Suprapubic skin (tissue), 4 donors: ENCODE data around the gene TIMP1. TPM values are rescaled to one million over a fixed set of nuclear protein-coding genes. Genes with fewer than 3 reads are reported as not detected.

ENCODE experiments used
- DNase-seq, 2 donors: peaks; one replicate each; pipeline ENCODE4 v3.0.0-alpha.2; 2019; ENCODE audit warnings: low spot score in 2 of 2
- H3K27ac ChIP-seq: fragments of 200-600 bp; sonication (generic); one replicate; pipeline ENCODE4 v1.5.1; 2019
- H3K27me3 ChIP-seq: fragments of 200-600 bp; sonication (generic); one replicate; pipeline ENCODE4 v1.5.1; 2019
- H3K36me3 ChIP-seq: fragments of 200-600 bp; sonication (generic); one replicate; pipeline ENCODE4 v1.5.1; 2019
- H3K4me1 ChIP-seq: fragments of 200-600 bp; sonication (generic); one replicate; pipeline ENCODE4 v1.5.1; 2019
- H3K4me3 ChIP-seq: fragments of 200-600 bp; sonication (generic); one replicate; pipeline ENCODE4 v1.5.1; 2019; ENCODE audit warnings: mild to moderate bottlenecking
- H3K9me3 ChIP-seq: fragments of 200-600 bp; sonication (generic); one replicate; pipeline ENCODE4 v1.5.1; 2019
- EP300 ChIP-seq: sonication (generic); formaldehyde crosslinking; IDR thresholded peaks from one replicate; pipeline ENCODE4 v1.6.1; 2017; ENCODE audit warnings: antibody characterized with exemption
- POLR2A ChIP-seq, 2 donors: fragments of 450-650 bp; IDR thresholded peaks; one replicate each; pipeline ENCODE4 v1.6.1; 2017; ENCODE audit warnings: antibody characterized with exemption in 2 of 2, mild to moderate bottlenecking in 2 of 2, moderate library complexity in 2 of 2
- POLR2AphosphoS5 ChIP-seq, 3 donors: sonication (generic); formaldehyde crosslinking; IDR thresholded peaks; one replicate each; pipeline ENCODE4 v1.6.1; 2017; ENCODE audit warnings: antibody characterized with exemption in 3 of 3
- WGBS: methylation state at CpG from one replicate; pipeline ENCODE4 v1.1.5; 2018; 5-methylcytosine and 5-hydroxymethylcytosine counted together
- total RNA-seq, 4 donors: library from RNA; depleted of rRNA; stranded (reverse); fragments of >200 nt; gene quantifications; one replicate each; pipeline ENCODE4 v1.1.0, GENCODE V29; 2016
- TF ChIP-seq, protein P1 (sequence below), 2 donors: fragments of 200-600 bp in 1 of 2; fragments of 450-650 bp in 1 of 2; sonication (generic) in 1 of 2; IDR thresholded peaks; one replicate each; pipeline ENCODE4 v1.5.1; 2016 to 2019; ENCODE audit warnings: antibody characterized with exemption in 2 of 2, mild to moderate bottlenecking in 1 of 2, moderate library complexity in 1 of 2

Gene TIMP1
- total RNA-seq, 4 donors from 2014 or later, result 37.7 to 94.2 (median 69.2) TPM

DNA sequence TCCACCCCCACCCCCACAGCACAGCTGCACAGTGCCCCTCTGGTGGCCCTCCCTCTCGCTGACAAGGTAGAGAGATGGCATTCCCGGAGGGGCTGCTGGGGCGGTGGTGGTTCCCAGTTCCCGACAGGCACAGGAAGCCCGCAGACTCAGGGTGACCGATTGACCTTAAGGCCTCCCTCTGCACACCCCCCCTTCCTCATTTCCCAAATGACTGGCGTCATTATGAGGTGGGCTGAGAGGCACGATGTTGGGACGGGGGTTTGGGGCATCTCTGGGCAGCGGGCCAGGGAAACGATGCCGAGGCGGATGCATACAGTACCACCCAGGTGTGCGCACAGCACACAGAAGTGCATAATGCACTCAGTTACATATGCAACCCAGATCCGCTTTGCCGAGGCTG lies 3.5 kb upstream of the TIMP1 start:
- Histone ChIP-seq H3K4me1 (peaks cover 20% of the 10 kb centered on the region), H3K27me3 (no peaks in the 10 kb centered on the region), H3K9me3 (no peaks in the 10 kb centered on the region), H3K36me3 (no peaks in the 10 kb centered on the region), H3K27ac (no peak overlapping the region), H3K4me3 (no peak overlapping the region)
- TF ChIP-seq, protein P1, sequence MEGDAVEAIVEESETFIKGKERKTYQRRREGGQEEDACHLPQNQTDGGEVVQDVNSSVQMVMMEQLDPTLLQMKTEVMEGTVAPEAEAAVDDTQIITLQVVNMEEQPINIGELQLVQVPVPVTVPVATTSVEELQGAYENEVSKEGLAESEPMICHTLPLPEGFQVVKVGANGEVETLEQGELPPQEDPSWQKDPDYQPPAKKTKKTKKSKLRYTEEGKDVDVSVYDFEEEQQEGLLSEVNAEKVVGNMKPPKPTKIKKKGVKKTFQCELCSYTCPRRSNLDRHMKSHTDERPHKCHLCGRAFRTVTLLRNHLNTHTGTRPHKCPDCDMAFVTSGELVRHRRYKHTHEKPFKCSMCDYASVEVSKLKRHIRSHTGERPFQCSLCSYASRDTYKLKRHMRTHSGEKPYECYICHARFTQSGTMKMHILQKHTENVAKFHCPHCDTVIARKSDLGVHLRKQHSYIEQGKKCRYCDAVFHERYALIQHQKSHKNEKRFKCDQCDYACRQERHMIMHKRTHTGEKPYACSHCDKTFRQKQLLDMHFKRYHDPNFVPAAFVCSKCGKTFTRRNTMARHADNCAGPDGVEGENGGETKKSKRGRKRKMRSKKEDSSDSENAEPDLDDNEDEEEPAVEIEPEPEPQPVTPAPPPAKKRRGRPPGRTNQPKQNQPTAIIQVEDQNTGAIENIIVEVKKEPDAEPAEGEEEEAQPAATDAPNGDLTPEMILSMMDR (IDR thresholded peaks at IDR 0.05), result no peak
- no peak for TF ChIP-seq POLR2A (IDR thresholded peaks at IDR 0.05)
- TF ChIP-seq POLR2AphosphoS5 (IDR thresholded peaks at IDR 0.05), result no peak
- TF ChIP-seq EP300, result no peak
- WGBS, result 49% methylated on average over 14 of the region's 16 CpGs
- DNase-seq, result peak in 1 of 2 donors; percentile 60

DNA sequence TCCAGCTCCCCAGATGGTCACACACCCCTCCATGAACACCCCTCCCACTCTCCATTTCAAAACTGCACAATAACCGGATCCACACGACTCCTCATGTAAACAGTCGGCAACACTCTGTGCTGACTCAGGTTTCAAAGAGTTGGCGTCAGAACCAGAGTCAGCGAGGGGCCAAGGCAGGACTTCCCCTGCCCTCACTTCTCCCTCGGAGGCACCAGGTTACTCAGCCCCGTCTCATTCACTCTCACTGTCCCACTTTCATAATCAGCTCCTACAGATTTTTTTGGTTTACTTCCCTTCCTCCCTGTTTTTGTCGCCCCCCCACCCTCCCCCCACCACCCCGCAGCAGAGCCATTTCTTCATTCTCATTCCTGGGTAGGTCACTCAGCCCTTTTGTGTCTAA lies 2.7 kb upstream of the TIMP1 start:
- DNase-seq, result no peak
- no peaks in the 10 kb centered on the region for H3K27me3 ChIP-seq
- H3K36me3 ChIP-seq, result no peaks in the 10 kb centered on the region
- no peak overlapping the region for H3K27ac ChIP-seq
- no peaks in the 10 kb centered on the region for H3K9me3 ChIP-seq
- TF ChIP-seq, protein P1 (IDR thresholded peaks at IDR 0.05), result no peak
- no peak for TF ChIP-seq POLR2AphosphoS5 (IDR thresholded peaks at IDR 0.05)
- no peak for TF ChIP-seq POLR2A (IDR thresholded peaks at IDR 0.05)
- TF ChIP-seq EP300, result no peak
- 62% methylated on average over 9 of the region's 9 CpGs for WGBS
- H3K4me3 ChIP-seq, result no peak overlapping the region
- H3K4me1 ChIP-seq, result peaks cover 12% of the 10 kb centered on the region

GRCh38 chrX:47583240-47583861 lies 1.1 kb downstream of the TIMP1 start:
- DNase-seq, result no peak
- peak overlapping the region; percentile 75 for H3K27ac ChIP-seq
- H3K9me3 ChIP-seq, result no peaks in the 10 kb centered on the region
- peaks cover 11% of the 10 kb centered on the region for H3K4me1 ChIP-seq
- WGBS, result 68% methylated on average over 8 of the region's 8 CpGs
- H3K36me3 ChIP-seq, result no peaks in the 10 kb centered on the region
- no peaks in the 10 kb centered on the region for H3K27me3 ChIP-seq
- peak overlapping the region; percentile 50 for H3K4me3 ChIP-seq
- TF ChIP-seq POLR2A (IDR thresholded peaks at IDR 0.05) (no peak), POLR2AphosphoS5 (IDR thresholded peaks at IDR 0.05) (no peak), EP300 (no peak)
- TF ChIP-seq, protein P1 (IDR thresholded peaks at IDR 0.05), result no peak

- 61% methylated on average over 6 of the region's 6 CpGs for WGBS
- Histone ChIP-seq H3K4me1 (peaks cover 11% of the 10 kb centered on the region), H3K4me3 (no peak overlapping the region), H3K27me3 (no peaks in the 10 kb centered on the region), H3K36me3 (no peaks in the 10 kb centered on the region), H3K27ac (no peak overlapping the region), H3K9me3 (no peaks in the 10 kb centered on the region)
- TF ChIP-seq, protein P1 (IDR thresholded peaks at IDR 0.05), result no peak
- no peak for TF ChIP-seq POLR2A (IDR thresholded peaks at IDR 0.05)
- no peak for TF ChIP-seq POLR2AphosphoS5 (IDR thresholded peaks at IDR 0.05)
- no peak for TF ChIP-seq EP300
- DNase-seq, result no peak
These were observed 2.5 kb downstream of the TIMP1 start for GRCh38 chrX:47584714-47585113.

DNA sequence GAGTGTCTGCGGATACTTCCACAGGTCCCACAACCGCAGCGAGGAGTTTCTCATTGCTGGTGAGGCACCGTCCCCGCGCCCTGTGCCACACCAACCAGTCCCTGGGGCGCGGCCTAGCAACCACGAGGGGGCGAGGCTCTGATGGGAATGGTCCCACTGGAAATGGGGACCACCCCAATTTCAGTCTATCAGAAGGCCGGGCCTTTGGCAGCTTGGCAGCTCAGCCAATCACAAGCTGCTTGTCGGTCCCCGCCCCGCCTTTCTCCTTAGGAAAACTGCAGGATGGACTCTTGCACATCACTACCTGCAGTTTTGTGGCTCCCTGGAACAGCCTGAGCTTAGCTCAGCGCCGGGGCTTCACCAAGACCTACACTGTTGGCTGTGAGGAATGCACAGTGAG lies 3.0 kb downstream of the TIMP1 start:
- TF ChIP-seq, protein P1 (IDR thresholded peaks at IDR 0.05), result no peak
- TF ChIP-seq POLR2AphosphoS5 (IDR thresholded peaks at IDR 0.05) (no peak), EP300 (no peak), POLR2A (IDR thresholded peaks at IDR 0.05) (no peak)
- 65% methylated on average over 14 of the region's 16 CpGs for WGBS
- no peak for DNase-seq
- no peak overlapping the region for H3K4me3 ChIP-seq
- H3K27ac ChIP-seq, result no peak overlapping the region
- H3K36me3 ChIP-seq, result no peaks in the 10 kb centered on the region
- no peaks in the 10 kb centered on the region for H3K27me3 ChIP-seq
- peaks cover 11% of the 10 kb centered on the region for H3K4me1 ChIP-seq
- H3K9me3 ChIP-seq, result no peaks in the 10 kb centered on the region
